ENCODE data around the gene KIF25.

The KIF25 gene

DNA sequence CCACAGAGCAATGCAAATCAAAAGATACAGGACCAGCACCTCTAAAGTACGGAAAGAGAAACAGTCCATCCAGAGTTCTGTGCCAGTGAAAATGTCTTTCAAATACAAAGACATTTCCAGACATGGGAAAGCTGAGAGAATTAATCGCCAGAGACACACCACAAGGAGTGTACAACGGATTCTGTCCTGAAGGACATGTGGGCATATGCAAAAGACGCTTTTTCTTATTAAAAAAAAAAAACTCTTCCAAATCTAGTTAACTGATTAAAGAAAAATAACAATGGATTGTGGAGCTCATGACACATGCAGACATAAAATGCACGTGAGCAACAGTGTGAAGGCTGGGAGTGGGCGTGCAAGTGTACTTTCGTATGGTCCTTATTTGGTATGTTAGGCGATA is 22.8 kb downstream of the KIF25 start:
- no peak for DNase-seq

- no peak for DNase-seq
Measured at GRCh38 chr6:168021581-168021980, 24.1 kb downstream of the KIF25 start.

DNA sequence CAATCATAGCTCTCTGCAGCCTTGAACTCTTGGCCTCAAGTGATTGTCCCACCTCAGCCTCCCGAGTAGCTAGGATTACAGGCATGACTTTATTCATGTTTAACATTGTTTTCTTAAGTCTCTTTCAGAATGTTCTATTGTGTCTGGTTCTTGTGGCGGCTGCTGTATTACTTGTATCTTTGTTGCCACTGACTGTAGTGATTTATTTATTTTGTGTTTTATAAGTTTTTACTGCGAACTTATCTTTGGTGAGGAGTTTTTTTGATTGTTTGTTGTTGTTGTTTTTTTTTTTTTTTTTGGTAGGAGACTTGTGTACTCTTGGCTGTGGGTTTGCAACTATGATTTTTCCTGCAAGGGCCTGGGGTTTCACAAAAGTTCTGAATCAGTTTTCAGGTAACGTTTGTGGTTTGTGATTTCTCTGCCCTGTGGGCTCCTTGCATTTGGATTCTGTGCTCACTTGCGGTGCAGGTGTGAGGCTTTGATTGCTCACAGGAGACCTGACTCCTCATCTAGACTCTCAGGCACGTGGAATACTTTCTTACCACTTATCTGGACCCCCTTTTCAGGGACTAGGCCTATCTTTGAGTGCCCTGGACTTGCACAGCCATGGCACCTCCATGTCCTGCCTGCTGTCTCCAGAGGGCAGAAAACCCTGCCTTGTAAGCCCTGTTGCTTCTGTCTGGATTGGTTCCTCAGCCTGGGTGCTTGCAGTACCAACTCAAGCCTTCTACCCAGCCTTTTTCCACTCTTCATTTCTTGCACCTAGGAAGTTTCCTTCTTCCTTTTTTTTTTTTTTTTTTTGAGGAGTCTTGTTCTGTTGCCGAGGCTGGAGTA is 25.2 kb downstream of the KIF25 start:
- no peak for DNase-seq

GRCh38 chr6:168024951-168025510 is 27.6 kb downstream of the KIF25 start:
- DNase-seq = no peak

DNA sequence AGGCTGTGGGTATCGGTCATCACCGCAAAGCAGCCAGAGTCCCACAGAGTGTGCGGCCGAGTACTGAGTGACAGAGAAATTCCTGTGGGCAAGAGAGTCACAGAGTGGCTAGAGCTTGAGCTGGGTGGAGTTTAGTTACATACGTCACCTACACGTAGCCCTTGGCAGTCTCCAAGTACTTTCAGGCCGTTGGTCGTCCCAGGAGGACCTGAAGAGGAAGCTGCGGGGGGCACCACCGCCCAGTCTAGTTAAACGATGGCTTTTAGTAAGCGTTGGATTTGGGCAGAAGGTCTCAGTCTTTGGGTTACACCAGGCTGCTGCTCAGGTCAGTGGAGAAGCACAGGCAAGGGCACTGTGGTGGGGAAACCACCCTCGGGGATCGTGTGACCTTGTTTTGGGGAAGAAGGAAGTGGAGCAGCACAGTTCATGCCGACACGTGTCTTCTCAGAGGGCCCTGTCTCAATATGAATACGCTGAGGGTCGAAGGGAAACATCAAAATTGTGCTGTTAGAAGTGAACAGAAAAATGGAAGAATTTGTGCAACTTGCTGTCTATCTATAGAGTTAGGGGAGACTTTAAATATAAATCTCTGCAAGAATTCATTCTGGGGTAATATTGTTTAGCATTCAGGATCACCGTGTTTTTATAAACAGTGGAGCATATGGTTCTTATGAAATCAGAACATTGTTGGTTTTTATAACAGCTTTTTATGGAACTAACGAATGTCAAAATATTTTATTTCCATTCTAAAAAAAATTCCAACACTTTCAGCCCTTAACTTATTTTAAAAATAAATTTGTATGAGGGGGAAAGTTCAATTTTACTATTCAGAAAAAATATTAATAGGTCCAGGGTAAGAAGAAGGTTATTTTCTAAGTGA is 28.6 kb downstream of the KIF25 start:
- no peak for DNase-seq

GRCh38 chr6:168026925-168027324 is 29.5 kb downstream of the KIF25 start:
- no peak for DNase-seq

- DNase-seq = no peak
Measured at GRCh38 chr6:168027521-168027920, 30.1 kb downstream of the KIF25 start.

- no peak for DNase-seq
Measured at GRCh38 chr6:168028181-168028580, 30.7 kb downstream of the KIF25 start.

- no peak for DNase-seq
Measured at GRCh38 chr6:168029459-168030217, 32.2 kb downstream of the KIF25 start.

GRCh38 chr6:168030218-168030746 is 32.8 kb downstream of the KIF25 start:
- no peak for DNase-seq

- no peak for DNase-seq
Measured at GRCh38 chr6:168030908-168031307, 33.4 kb downstream of the KIF25 start.

DNA sequence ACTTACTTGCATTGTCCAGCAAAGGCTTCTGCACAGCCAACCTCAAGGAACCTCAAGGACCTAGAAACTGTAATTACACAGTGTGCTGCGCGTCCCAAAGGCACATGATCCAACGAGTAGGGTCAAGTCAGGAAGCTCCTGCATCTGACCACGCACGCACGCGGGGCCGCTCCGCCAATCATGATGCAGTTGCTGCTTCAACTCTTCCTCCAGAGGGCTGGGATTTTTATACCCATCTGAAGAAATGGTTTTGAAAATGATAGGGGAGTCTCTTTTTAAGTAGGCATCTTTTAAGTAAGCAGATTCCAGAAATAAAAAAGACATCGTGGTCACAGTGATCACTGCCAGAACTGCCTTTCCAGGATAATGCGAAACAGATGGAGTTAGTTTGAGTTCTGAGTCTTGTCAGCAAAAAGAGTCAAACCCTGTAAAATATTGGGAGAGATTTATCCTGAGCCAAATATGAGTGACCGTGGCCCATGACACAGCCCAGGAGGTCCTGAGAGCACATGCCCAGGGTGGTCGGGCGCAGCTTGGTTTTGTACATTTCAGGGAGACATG is 34.0 kb downstream of the KIF25 start:
- no peak for DNase-seq

GRCh38 chr6:168032005-168032760 is 34.7 kb downstream of the KIF25 start:
- no peak for DNase-seq

GRCh38 chr6:168033791-168034190 is 36.3 kb downstream of the KIF25 start:
- no peak for DNase-seq

- no peak for DNase-seq
Measured at GRCh38 chr6:168034537-168034936, 37.1 kb downstream of the KIF25 start.

- DNase-seq = no peak
Measured at GRCh38 chr6:168035098-168035660, 37.7 kb downstream of the KIF25 start.

DNA sequence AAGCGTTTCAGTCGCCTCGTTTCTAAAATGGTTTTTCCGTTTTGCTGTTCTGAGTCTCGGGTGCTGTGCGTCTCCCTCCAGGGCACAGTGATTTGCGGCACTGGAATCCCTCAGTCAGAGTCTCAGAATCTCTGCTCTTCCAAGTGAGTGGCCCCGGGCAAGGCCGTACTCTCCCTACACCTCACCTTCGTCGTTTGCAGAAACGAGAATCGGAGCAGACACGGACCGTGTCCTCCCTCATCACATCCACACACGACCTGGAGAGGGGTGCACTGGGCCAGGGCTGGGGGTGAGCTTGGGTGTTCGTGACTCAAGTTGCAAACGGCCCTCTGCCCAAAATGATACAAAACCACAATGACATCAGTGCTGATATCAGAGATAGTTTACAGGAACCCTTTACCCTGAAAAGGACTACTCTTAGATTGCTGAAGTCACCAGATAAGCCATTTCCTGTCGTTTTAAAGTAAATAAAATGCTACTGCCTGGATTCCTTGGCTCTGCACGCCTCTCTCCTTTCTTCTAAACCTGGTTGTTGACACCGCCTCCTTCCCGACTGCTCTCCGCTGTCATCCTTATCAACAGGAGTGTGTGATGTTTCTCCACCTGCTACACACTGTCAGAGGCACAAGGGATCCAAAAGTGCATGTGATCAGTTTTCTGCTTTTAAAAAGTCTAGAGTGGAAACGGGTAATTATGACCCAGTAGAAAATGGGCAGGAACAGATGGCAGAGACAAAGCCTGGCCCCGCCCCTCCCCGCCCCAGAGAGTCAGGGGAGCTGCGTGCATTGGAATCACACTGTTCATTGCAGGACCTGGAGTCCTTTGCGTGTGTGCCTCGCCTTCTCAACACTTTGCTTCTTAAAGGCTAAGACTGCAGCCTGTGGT is 38.4 kb downstream of the KIF25 start:
- DNase-seq = no peak

DNA sequence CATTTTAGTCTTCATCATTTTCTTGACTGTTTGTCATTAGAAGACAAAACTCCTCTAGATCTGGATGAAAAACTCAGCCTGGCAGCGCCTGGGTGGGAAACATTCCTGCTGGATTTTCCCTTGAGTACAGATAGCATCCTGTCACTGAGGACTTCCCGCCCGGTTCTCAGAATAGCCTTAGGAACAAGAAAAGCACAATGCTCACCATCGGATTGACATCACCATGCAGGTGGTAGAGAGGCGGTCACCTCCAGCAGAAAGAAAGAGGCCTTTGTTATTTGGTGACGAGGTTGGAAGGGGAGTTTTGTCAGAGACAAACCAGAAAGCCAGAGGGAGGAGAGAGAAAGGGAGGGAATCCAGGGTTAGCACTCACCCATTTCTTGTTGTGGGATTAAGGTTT is 39.8 kb downstream of the KIF25 start:
- no peak for DNase-seq

GRCh38 chr6:168037856-168038255 is 40.4 kb downstream of the KIF25 start:
- no peak for DNase-seq

DNA sequence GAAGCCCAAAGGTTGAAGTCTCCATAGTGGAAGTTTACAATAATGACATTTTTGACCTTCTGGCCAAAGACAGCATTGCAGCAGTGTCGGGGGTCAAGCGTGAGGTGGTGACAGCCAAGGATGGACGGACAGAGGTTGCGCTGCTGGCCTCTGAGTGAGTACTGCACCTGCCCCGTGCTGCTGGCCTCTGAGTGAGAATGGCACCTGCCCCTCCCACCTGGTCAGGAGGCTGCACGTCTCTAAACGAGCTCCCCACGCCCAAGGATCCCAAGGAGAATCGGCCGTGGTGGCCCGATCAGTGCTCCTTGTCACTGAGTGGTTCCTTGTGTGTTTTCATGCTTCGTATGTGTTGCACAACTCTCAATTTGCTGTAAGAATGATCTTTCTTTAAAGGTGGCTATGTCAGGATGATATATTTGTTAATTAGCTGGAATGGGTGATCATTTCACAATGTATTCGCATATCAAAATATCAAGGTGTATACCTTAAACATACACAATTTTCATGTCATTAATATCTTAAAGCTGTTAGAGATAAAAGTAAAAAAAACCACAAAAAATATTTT is 41.2 kb downstream of the KIF25 start:
- DNase-seq = no peak

All from suppressor macrophage treated with lipopolysaccharide for 1 hour (primary cell).